ENCODE measurements around the gene NQO1. TPM values are rescaled to one million over a fixed set of nuclear protein-coding genes. Genes with fewer than 3 reads are reported as not detected.

Gene NQO1
- total and polyA plus RNA-seq, 2 of the 4 experiments (the other 2 are of a cell fraction) = 304 to 426 TPM

DNA sequence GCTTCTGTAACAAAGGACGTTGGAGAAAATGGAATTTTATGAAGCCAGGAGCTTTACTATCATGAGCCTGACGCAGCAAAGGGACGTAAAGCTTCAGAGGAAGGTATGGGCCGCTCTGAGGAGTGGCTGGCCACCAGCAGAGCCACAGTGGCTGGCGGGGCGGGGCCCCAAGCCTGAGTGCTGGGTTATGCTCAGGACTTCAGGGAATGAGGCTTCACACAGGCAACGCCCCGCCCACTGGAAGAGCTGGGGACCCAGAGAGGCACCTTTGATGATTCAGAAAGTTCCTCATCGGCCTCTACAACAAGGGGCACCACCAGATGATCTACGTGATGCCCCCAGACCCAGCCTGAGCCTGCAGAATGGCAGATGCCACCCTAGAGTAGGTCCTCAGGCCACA lies 19.6 kb upstream of the NQO1 start:
- H3K79me1 ChIP-seq (ENCODE audit: low read depth in 1 of 2, low read length in 2 of 2) = peaks cover 37 to 58% of the 10 kb centered on the region in 2 experiments
- H3K27ac ChIP-seq (ENCODE audit: insufficient read depth, low read length) = no peak overlapping the region
- peaks cover 76% of the 10 kb centered on the region for H3K36me3 ChIP-seq (ENCODE audit: control insufficient read depth, insufficient read depth, low read length)
- no peak overlapping the region for H3K4me3 ChIP-seq (ENCODE audit: insufficient read depth, low read depth, low read length)
- dilution Hi-C loops (cut with HindIII; ENCODE audit: low sequenced_read_pairs, unreplicated experiment) (no loop called here), intact Hi-C loops (cut with micrococcal nuclease) (no loop called here), in situ Hi-C loops (cut with MboI; ENCODE audit: low sequenced_read_pairs) (no loop called here)
- ATAC-seq (ENCODE audit: low read depth) = no peak
- ChIA-PET CTCF (no interaction called here), POLR2A (ENCODE audit: unreplicated experiment) (no interaction called here)
- no peak overlapping the region for H3K4me2 ChIP-seq (ENCODE audit: low read depth, low read length)
- no peak overlapping the region for H3K9ac ChIP-seq (ENCODE audit: low read depth, low read length)
- 93% methylated on average over 8 of the region's 10 CpGs; no CpG with 5 or more reads in 1 of the 2 experiments for WGBS, 2 experiments (ENCODE audit: extremely low coverage in 2 of 2, insufficient read length in 1 of 2)
- no TSS peak for BruUV-seq (replicated peaks)
- H2BK20ac ChIP-seq (ENCODE audit: low read depth, low read length) = no peak overlapping the region
- no peak overlapping the region for H2AK5ac ChIP-seq (ENCODE audit: low read depth, low read length)
- no peaks in the 10 kb centered on the region for H3K9me3 ChIP-seq (ENCODE audit: control insufficient read depth, insufficient read depth, low read length)
- no peak overlapping the region for H3K23ac ChIP-seq (ENCODE audit: low read depth, low read length)
- no peak overlapping the region for H2BK5ac ChIP-seq (ENCODE audit: low read depth, low read length, poor library complexity, severe bottlenecking)
- H3K27me3 ChIP-seq (ENCODE audit: control insufficient read depth, insufficient read depth, low read length) = no peaks in the 10 kb centered on the region
- no peak overlapping the region for H2BK120ac ChIP-seq (ENCODE audit: low read depth, low read length)
- peaks cover 2% of the 10 kb centered on the region; the same call in 1 of the 2 replicates for H3K4me1 ChIP-seq (ENCODE audit: control insufficient read depth, insufficient read depth, low read length)
- peaks cover 6% of the 10 kb centered on the region; the same call in 1 of the 2 replicates for H4K20me1 ChIP-seq (ENCODE audit: insufficient read depth, low read length)
- DNase-seq = no peak
- TF ChIP-seq CEBPB (IDR thresholded peaks at IDR 0.05; ENCODE audit: low read depth, low read length) (no peak), MXI1 (IDR thresholded peaks at IDR 0.05; ENCODE audit: borderline replicate concordance, low read depth, low read length) (no peak), NFE2L2 (IDR thresholded peaks at IDR 0.05; ENCODE audit: low read depth, low read length) (no peak), RFX5 (IDR thresholded peaks at IDR 0.05; ENCODE audit: low read depth, low read length) (no peak), FOS (IDR thresholded peaks at IDR 0.05; ENCODE audit: low read depth, low read length) (no peak), MAZ (IDR thresholded peaks at IDR 0.05; ENCODE audit: borderline replicate concordance, low read depth, low read length) (no peak), RAD21 (IDR thresholded peaks at IDR 0.05; ENCODE audit: low read length) (no peak), MAFK (IDR thresholded peaks at IDR 0.05; ENCODE audit: low read depth, low read length) (no peak), BHLHE40 (IDR thresholded peaks at IDR 0.05; ENCODE audit: low read depth, low read length) (no peak), RCOR1 (IDR thresholded peaks at IDR 0.05; ENCODE audit: insufficient replicate concordance, low read length) (no peak)
- TF ChIP-seq, protein P1, sequence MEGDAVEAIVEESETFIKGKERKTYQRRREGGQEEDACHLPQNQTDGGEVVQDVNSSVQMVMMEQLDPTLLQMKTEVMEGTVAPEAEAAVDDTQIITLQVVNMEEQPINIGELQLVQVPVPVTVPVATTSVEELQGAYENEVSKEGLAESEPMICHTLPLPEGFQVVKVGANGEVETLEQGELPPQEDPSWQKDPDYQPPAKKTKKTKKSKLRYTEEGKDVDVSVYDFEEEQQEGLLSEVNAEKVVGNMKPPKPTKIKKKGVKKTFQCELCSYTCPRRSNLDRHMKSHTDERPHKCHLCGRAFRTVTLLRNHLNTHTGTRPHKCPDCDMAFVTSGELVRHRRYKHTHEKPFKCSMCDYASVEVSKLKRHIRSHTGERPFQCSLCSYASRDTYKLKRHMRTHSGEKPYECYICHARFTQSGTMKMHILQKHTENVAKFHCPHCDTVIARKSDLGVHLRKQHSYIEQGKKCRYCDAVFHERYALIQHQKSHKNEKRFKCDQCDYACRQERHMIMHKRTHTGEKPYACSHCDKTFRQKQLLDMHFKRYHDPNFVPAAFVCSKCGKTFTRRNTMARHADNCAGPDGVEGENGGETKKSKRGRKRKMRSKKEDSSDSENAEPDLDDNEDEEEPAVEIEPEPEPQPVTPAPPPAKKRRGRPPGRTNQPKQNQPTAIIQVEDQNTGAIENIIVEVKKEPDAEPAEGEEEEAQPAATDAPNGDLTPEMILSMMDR (conservative IDR thresholded peaks at IDR 0.05; ENCODE audit: low read depth, low read length) = no peak
- TF ChIP-seq, protein P2, sequence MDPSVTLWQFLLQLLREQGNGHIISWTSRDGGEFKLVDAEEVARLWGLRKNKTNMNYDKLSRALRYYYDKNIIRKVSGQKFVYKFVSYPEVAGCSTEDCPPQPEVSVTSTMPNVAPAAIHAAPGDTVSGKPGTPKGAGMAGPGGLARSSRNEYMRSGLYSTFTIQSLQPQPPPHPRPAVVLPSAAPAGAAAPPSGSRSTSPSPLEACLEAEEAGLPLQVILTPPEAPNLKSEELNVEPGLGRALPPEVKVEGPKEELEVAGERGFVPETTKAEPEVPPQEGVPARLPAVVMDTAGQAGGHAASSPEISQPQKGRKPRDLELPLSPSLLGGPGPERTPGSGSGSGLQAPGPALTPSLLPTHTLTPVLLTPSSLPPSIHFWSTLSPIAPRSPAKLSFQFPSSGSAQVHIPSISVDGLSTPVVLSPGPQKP (IDR thresholded peaks at IDR 0.05; ENCODE audit: borderline replicate concordance, low read depth, low read length) = no peak
- TF ChIP-seq, protein P3, sequence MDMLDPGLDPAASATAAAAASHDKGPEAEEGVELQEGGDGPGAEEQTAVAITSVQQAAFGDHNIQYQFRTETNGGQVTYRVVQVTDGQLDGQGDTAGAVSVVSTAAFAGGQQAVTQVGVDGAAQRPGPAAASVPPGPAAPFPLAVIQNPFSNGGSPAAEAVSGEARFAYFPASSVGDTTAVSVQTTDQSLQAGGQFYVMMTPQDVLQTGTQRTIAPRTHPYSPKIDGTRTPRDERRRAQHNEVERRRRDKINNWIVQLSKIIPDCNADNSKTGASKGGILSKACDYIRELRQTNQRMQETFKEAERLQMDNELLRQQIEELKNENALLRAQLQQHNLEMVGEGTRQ (IDR thresholded peaks at IDR 0.05; ENCODE audit: low read depth, low read length) = no peak
- no peak overlapping the region for H4K91ac ChIP-seq (ENCODE audit: insufficient read depth, low read depth, low read length)
- no peak overlapping the region for H2AFZ ChIP-seq (replicated peaks; ENCODE audit: low read length, poor library complexity)
- H3K9me1 ChIP-seq (ENCODE audit: insufficient read depth, low read length) = 0 out of 2 replicates have a peak, but pooled peaks cover 5% of the 10 kb centered on the region
- no peak overlapping the region for H4K5ac ChIP-seq (ENCODE audit: low read depth, low read length)
- no peak overlapping the region for H3K18ac ChIP-seq (ENCODE audit: low read depth, low read length)
- no peak overlapping the region for H3K14ac ChIP-seq (replicated peaks; ENCODE audit: low read depth, low read length)
- H4K8ac ChIP-seq (ENCODE audit: low read depth in 2 of 2, low read length in 2 of 2) = no peak overlapping the region
- no peak overlapping the region for H2AK9ac ChIP-seq (replicated peaks; ENCODE audit: low read depth, low read length, poor library complexity)
- no peak overlapping the region for H2BK15ac ChIP-seq (ENCODE audit: low read depth, low read length)
- no peak overlapping the region for H3K56ac ChIP-seq (ENCODE audit: extremely low read depth, insufficient read depth, low read length)
- H3K4ac ChIP-seq (ENCODE audit: low read depth, low read length) = no peak overlapping the region
